ENCODE data around the gene INTS2. TPM values are rescaled to one million over a fixed set of nuclear protein-coding genes. Genes with fewer than 3 reads are reported as not detected.
A peak's percentile ranks its signal among the peaks of the same experiment; 100 is the strongest.
"Not testable (repeated sequence)": the region's sequence is repeated elsewhere in the genome, so short reads cannot be mapped to it uniquely, and the experiment has no call there.

The INTS2 gene
- total RNA-seq, 1 donor from 2014 or later = 15.5 TPM

DNA sequence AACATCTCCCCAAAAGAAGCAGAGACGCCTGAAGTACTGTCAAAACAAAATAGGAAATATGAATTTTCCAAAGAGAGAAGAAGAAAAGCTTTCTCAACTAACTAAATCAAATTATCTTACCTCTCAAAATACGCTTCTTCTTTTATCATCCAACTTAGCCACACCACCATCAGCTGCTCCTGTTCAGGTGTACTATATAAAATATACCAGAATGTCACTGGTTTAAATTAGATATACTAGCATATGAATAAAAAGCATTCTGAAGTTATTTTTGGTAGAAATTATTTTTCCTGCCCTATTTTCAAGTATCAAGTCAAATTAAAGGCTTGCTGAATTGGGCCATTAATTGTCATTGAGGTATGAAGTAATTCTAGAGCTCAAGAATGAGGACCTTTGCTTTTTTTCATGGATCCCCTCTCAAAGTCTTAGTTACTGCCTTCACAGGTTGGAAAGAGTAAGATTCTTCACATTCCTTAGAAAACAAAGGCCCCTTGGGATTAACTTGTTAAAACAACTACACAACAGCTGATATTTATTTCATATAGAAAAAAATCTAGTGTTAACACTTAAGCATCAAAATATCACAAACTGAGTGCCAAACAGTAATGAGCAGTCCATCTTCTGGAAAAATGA lies 30.1 kb downstream of the INTS2 start:
- no peak for DNase-seq (ENCODE audit: low read depth)

DNA sequence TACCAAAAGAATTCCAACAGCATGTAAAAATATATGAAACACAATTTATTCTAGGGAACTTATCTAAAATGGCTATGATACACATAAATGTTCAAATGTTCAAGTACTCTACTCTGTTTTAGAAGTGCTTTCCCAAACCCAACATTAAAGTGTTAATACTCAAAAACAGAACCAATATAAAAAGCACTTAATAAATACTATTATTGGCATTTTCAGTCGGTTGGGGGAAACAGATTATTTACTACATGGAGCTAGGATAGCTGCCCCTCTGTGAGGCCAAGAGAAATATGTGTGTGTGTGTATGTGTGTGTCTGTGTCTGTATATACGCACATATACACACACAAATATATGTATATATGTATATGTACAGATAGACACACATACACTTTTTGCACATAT lies 32.4 kb downstream of the INTS2 start:
- no peak for DNase-seq (ENCODE audit: low read depth)

GRCh38 chr17:61894310-61894709 lies 33.5 kb downstream of the INTS2 start:
- not testable (repeated sequence) for DNase-seq (ENCODE audit: low read depth)

GRCh38 chr17:61887733-61888132 lies 40.0 kb downstream of the INTS2 start:
- not testable (repeated sequence) for DNase-seq (ENCODE audit: low read depth)

DNA sequence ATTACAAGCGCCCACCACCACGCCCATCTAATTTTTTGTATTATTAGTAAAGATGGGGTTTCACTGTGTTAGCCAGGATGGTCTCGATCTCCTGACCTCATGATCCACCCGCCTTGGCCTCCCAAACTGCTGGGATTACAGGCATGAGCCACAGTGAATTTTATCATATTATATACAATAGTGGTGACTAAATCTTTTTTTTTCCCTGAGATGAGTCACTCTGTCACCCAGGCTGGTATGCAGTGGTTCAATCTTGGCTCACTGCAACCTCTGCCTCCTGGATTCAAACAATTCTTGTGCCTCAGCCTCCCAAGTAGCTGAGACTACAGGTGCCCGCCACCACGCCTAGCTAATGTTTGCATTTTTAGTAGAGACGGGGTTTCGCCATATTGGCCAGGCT lies 41.9 kb downstream of the INTS2 start:
- DNase-seq (ENCODE audit: low read depth) = peak; percentile 15

DNA sequence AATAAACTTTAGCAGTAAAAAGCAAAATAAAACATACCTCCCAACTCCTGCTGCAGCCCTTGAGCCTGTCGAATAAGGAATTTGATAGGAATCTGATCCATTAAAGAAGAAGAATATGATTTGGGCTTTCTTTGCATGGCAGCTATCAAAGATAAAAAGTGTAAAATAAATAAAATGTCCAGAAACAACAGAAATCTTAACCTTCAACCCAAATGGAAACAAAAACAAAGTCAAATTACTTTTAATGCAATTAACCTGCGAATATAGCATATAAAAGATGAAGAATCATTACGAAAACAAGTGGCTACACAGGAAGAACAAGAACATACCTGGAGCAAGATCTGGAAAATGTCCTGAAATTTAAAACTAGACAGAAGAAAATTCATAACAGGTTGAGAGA lies 42.9 kb downstream of the INTS2 start:
- no peak for DNase-seq (ENCODE audit: low read depth)

GRCh38 chr17:61880589-61881102 lies 47.1 kb downstream of the INTS2 start:
- DNase-seq (ENCODE audit: low read depth) = no peak

DNA sequence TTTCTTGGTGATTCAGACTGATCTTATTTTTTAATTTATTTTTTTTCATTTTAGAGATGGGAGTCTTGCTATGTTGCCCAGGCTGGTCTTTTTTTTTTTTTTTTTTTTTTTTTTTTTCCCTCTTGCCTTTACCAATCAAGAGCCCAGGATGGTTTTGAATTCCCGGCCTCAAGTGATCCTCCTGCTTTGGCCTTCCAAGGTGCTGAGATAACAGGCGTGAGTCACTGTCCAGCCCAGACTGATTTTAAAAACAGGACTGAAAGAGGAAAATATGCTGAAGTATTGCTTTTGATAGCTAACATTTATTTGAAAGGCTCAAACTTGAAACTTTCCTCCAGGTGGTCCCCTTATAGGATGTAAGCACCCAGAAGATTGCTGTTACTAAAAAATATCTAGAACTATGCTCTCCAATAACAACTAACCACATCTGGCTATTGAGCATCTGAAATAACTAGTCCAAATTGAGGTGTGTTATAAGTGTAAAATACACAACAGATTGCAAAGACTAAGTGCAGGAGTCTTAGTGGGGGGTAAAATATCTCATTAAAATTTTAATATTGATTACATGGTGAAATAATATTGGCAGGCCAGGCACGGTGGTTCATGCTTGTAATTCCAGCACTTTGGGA lies 48.7 kb downstream of the INTS2 start:
- no peak for DNase-seq (ENCODE audit: low read depth)

- no peak for DNase-seq (ENCODE audit: low read depth)
Observed at GRCh38 chr17:61878520-61878919, 49.3 kb downstream of the INTS2 start.

DNA sequence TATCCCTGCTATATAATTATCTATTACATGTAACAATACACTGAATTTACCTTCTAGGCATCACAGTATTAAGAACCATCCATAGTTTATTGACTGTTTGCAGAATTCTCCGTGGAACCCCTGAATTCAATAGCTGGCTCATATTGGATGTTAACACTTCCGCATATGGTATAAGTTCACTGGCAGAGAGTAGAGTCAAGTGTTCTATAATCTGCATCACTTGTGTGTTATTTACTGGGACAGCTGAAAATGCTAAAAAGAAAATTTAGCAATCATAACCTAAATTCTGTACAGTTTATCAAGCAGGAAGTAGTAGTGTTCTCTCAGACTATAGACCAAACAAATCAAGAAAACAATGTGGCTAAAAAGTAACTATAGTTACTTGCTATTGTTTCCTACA lies 49.9 kb downstream of the INTS2 start:
- no peak for DNase-seq (ENCODE audit: low read depth)

- DNase-seq (ENCODE audit: low read depth) = no peak
Observed at GRCh38 chr17:61875804-61876203, 52.0 kb downstream of the INTS2 start.

GRCh38 chr17:61875285-61875684 lies 52.5 kb downstream of the INTS2 start:
- no peak for DNase-seq (ENCODE audit: low read depth)

- no peak for DNase-seq (ENCODE audit: low read depth)
Observed at GRCh38 chr17:61874075-61874474, 53.7 kb downstream of the INTS2 start.

DNA sequence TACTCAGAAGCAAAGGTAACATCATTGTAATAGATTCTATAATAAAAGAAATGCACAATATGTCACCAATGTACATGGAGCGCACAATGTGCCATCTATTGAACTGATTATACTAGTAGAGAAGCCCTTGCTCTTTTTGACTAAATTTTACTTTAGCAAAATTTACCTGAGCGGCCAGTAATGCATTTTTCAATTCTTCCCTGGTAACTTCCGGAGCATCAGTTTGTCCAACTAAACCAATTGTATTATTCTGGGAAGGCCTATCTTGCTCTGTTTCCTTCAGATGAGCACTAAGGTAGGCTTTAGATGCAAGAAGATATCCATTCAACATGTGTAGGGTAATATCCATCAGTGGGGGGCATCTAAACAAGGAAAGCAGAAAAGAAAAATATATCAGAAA lies 55.7 kb downstream of the INTS2 start:
- DNase-seq (ENCODE audit: low read depth) = no peak

- no peak for DNase-seq (ENCODE audit: low read depth)
Observed at GRCh38 chr17:61869138-61869537, 58.6 kb downstream of the INTS2 start.

- no peak for DNase-seq (ENCODE audit: low read depth)
Observed at GRCh38 chr17:61868074-61868473, 59.7 kb downstream of the INTS2 start.

DNA sequence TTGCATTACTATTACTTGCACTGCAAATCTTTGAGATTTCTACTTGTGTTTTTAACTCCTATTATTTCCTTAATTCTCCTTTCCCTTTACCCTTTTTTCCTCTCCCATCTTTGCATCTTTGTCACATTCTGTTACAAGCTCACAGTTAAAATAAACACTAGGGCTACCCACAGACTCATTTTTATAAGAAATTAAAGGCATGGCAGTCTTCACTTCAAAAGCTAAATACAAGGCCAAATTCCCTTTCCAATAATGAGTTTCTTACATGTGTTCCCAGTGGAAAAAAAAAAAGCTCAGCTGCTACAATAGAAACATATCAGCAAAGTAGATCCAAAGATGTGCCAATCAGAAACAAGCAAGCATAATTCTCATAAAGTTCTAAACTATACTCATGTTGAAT lies 60.7 kb downstream of the INTS2 start:
- DNase-seq (ENCODE audit: low read depth) = no peak

DNA sequence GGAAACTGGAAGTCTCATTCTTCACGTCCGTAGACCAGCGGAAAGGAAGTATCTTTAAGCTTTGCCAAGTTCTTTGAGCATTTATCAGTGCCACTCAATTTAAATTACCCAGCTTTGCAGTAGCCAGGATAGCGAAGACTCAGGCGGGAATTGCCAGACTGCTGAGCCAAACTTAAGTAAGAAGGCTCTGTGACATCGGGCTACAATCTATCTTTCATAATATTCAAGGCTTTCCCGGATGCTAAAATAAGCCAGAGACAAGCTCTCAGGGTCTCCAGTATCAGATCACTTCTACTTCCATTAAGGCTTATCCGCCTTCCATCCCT lies 64.0 kb downstream of the INTS2 start:
- DNase-seq (ENCODE audit: low read depth) = no peak

DNA sequence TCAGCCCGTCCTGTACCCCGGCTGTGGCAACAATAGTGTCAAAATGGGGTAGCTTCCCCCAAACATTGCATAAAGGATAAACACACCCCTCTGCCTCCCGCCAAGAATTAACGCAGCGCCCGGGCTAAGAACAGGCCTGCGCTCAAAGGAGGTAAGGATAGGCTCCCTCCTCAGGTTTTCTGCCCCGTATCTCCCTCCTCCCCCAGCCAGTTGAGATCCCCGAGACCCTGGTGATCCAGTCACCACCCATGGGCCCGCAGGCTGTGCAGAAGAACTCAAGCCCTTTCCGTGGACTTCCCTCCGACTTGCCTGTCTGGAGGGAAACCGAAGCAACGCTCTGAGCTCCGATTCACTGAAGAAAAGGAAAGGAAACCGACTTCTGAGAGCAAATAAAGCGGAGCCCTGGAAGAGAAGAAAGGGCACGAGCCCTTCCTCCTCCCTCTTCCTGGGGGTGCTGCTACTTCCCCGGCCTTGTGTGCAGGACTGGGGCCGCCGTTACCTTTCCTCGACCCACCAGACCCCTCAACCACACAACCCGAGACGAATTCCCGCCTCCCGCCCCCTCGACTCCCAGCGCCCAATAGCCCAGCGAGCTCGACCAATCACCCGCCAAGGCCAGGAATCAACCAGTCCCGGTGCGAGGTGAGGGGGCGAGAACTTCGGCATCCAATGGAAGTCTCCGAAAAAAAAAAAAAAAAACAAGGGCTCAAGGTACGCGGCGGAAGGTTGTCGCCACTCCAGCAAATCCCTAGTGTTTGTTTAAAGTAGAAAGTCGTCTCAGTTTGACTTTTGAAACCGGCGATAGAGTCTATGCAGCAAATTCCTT lies 64.6 kb downstream of the INTS2 start, which contains the start of gene BRIP1:
BRIP1 (minus strand) TSS at position 554 of the 826 bp plus-strand sequence. CDS start 1,989 bp downstream, outside the sequence.
- DNase-seq (ENCODE audit: low read depth) = peak; percentile 92

- peak; percentile 74 for DNase-seq (ENCODE audit: low read depth)
Observed at GRCh38 chr17:61862105-61862574, 65.6 kb downstream of the INTS2 start.

- DNase-seq (ENCODE audit: low read depth) = not testable (repeated sequence)
Observed at GRCh38 chr17:61860397-61860796, 67.4 kb downstream of the INTS2 start.

DNA sequence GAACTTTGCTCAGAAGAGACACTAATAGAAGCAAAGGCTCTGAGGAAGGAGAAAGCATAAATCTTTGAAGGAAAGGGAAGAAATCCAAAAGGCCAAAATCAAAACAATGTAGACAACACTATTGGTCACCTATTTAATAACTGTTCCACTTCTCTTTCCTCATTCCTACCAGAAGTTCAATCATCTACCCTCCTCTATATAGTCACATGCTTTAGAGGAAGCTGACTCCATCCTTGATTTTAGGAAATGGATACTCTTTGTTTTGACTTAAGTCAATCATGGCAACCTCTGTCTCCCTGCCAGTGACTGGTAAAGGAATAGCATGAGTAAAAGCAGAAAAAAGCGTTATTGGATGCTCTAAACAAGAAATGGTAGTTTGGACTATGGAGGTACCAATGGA lies 71.7 kb downstream of the INTS2 start:
- DNase-seq (ENCODE audit: low read depth) = no peak

DNA sequence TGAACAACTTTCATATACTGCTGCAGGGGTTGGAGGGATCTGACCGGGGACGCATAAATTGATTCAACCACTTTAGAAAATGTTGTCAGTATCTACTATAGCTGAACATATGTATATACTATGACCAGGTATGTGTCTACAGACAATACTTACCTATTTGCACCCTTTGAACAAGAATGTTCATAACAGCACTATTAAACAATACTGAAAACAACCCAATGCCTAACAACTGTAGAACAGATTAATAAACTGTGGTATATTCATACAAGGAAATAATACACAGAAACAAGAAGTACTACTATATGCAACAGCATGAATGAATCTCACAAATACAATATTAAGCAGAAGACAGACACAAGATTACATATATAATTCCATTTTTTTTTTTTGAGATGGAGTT lies 74.9 kb downstream of the INTS2 start:
- DNase-seq (ENCODE audit: low read depth) = no peak

Data from renal cortical epithelial cell (primary cell).